Activated CD4-positive, alpha-beta T cell treated with anti-CD3 and anti-CD28 coated beads for 48 hours (primary cell): Measurements from ENCODE around the gene FBL.
"Not testable (repeated sequence)": the region's sequence is repeated elsewhere in the genome, so short reads cannot be mapped to it uniquely, and the experiment has no call there.

Experiments
- DNase-seq: peaks from one replicate; pipeline ENCODE4 v3.0.0-alpha.2; 2020

Gene FBL

DNA sequence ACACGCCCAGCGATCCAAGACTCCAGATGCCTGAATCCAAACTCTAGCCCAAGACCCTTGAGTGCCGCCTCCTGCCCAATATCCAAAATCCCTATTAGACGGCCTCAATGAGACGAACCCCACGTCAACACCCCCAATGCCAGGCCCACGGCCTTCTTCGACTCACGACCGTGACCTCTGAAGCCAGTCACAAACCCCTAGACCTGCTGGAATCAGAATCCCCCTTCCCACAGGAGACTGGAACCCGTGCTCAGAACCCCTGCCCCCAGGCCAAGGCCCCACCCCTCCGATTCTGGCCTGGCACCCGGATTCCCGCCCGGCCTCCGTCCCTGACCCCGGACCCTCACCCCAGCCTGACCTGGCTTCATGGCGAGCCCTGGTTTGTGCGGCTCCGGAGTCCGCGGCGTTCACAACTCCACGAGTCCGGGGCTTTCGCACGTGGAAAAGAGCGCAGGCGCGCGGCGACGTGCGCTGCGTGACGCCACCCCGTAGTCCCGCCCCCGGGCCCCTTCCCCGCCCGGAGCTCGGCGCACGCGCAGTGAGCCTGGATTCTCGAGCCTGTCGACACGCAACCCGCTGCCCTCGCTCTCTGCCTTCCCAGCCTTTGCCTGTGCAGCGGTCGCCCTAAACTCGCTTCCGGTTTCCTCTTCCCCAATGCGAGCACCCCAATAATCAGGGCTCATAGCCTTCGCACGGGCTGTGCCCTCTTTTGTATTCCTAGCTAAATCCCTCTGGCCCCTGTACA lies at the start of gene FBL:
FBL (minus strand) TSS at position 447 of the 745 bp plus-strand sequence; CDS start at position 368, 79 bp downstream.
- peak; percentile 99 for DNase-seq

DNA sequence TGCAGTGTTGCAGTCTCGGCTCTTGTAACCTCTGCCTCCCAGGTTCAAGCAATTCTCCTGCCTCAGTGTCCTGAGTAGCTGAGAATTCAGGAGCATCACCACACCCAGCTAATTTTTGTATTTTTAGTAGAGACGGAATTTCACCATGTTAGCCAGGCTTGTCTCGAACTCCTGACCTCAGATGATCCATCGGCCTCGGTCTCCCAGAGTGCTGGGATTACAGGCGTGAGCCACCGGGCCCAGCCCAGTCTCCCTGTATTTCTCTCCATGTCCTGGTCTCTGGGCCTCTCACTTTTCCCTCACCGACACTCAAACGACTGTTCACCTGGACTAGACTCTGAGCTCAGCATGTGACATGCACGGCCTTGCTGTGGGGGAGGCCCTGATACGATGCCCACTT lies 48.9 kb upstream of the FBL start:
- not testable (repeated sequence) for DNase-seq

DNA sequence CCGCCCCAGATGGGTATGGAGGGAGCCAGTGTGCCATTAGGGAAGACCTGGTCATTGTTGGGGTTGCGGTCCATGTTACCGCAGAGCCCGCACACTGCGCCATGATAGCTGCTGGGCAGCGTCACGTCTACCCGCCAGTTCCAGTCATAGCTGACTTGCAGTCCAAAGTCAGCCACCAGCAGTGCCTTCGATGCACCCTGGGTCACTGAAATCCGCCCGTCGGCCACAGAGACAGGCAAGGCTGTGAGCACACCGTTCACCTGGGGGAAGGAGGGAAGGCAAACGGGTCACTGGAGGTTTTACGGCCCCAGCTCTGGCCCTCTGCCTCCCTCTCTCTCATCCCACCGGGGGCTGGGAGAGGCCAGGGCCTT lies 48.0 kb upstream of the FBL start:
- not testable (repeated sequence) for DNase-seq

DNA sequence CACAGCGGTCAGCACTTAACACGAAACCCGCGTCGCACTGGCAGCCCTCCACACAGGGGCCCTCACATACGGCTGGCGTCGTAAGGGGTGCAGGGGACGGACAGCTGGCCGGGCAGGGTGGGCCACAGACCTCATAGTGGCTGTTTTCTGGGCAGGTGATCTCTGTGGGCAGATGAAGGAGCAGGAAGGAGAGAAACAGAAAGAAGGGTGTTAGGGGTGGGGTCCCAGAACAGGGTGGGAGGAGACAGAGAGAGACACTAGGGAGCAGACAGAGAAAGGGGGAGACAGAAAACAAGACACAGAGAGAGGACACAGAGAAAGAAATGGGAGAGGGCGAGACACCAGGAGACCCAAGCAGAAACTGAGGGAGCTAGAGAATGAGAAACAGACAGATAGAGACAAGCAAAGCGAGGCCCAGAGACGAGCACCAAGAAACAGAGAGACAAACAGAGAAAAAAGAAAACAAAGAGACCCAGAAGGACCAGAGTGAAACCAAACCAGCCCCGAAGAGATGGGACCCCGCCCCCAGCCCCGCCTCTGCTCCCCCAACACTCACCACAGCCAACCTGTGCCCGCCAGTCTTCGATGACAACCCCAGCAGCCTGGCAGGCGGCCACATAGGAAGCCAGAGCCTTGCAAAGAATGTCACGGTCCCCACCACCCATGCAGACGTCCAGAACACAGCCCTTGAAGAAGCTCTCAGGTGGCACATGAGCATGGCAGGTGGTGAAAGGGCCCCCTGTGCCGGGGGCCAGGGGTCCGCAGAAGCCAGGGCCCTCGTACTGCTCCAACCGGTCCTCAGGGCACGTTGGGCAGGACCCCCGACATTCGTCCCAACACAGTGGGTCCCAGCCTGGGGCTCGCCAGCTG lies 47.4 kb upstream of the FBL start:
- DNase-seq, result not testable (repeated sequence)

DNA sequence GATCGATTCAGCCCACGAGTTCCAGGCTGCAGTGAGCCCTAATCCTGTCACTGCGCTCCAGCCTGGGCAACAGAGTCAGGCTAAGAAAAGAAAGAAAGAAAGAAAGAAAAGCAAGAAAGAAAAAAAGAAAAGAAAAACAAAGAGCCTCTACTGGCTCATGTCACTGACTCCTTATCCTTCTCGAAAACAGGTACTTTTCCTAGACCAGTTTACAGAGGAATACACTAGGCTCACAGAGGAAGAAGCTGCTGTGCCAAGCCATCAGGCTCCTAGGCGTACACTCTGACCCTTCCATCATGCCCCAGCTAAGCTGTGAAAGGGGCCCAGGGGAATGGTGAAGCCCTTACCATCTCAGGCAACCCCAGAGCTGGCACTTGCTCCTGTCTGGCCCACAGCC lies 46.3 kb upstream of the FBL start:
- DNase-seq, result not testable (repeated sequence)

DNA sequence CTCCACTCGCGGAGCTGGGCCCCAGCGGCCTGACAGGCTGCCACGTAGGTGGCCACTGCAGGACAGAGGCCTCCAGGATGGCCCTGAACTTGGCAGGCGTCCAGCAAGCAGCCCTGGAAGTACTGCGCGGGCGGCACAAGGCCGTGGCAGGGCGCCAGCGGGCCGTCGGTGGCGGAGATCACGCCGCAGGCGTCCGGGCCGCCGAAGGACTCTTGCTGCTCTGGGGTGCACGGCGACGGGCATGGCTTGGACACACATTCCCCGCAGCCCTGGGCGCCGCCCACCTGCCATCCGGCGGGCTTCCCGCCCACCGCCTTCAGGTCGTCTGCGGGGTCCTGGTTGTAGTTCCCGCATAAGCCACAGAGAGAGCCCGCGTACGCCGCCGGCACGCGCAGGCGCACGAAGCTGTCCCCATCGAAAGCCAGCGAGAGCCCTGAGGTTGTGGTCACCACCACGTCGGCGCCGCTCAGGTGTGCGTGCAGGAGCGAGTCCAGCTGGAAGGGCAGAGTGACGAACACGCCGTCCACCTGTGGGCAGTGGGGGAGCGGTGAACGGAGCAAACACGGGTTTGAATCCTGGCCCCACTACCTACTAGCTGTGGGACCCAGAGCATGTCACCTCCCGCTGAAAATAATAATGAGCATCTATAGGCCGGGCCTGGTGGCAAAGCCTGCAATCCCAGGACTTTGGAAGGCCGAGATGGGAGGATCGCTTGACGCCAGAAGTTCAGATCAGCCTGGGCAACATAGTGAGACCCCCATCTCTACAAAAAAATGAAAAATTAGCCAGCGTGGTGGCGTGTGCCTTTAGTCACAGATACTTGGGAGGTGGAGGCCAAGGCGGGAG lies 45.7 kb upstream of the FBL start:
- DNase-seq, result not testable (repeated sequence)

DNA sequence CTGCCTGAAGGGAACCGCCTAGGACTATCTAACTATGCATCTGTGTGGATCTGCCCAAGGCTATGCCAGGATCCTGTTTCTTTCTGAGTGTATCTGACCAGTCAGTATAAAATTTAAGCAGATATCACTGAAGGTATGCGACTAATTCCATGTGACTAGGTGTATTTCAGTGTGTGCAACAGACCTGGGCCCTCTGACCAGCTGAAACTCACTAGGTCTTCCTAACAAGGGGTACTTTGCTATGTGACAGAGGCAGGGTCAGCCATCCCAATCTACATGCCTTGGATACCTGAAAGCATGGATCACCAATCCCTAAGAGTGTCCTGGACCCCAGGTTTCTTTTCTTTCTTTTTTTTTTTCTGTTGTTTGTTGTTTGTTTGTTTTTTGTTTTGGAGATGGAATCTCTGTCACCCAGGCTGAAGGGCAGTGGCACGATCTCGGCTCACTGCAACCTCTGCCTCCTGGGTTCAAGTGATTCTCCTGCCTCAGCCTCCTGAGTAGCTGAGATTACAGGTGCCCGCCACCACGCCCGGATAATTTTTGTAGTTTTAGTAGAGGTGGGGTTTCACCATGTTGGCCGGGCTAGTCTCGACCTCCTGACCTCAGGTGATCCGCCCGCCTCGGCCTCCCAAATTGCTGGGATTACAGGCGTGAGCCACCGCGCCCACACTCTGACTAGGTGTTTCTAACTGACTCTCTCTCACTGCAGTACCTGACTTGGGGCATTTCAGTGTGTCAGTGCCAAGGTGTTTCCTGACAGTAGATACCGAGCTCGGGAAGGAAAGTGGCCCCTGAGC lies 44.8 kb upstream of the FBL start:
- no peak for DNase-seq

DNA sequence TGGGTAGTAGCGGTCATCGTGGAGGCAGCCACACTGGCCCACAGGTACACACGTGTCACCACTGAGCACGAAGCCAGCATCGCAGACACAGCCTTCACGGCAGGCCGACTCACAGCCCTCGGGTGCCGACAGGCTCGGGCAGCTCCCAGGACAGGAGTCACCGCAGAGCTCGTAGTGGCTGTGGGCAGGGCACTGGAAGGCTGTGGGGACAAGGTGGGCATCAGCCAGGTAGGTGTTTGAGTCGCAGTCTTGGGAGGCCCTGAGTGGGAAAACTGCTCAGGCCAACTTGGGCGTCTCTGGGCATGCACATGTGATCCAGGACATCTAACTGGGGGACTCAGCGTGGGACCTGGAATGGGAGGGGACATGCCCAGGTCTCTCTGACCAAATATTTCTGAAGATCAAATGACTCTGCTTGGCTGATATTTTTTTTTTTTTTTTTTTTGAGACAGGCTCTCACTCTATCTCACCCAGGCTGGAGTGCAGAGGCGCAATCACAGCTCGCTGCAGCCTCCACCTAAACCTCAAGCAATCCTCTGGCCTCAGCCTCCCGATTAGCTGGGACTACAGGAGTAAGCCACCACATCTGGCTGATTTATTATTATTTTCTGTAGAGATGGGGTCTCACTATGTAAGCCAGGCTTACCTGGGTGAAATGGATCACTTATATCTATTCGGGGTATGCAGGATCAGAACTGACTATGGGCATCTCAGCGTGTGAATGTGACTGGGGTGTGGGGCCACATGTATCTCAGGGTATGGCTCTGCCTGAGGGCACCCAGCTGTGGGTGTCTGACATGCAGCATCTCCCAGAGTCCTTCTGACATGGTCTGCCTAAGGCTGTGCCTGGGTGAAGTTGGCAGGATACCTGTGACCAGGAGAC lies 43.9 kb upstream of the FBL start:
- DNase-seq, result not testable (repeated sequence)

DNA sequence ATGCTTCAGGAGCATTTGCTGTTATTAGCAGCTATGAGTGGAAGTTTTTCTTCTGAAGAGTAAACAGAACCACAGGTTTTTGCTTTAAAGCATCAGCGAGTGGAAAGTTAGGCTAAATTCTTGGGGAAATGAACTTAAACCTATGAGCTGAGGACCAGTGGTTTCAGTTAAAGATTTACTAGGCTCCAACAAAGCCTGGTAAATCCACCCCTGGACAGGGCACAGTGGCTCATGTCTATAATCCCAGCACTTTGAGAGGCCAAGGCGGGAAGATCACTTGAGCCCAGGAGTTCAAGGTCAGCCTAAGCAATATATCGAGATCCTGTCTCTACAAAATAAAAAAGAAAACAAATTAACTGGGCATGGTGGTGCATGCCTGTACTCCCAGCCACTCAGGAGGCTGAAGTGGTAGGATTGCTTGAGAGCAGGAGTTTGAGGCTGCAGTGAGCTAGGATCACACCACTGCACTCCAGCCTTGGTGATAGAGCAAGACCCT lies 41.3 kb upstream of the FBL start:
- DNase-seq, result not testable (repeated sequence)

DNA sequence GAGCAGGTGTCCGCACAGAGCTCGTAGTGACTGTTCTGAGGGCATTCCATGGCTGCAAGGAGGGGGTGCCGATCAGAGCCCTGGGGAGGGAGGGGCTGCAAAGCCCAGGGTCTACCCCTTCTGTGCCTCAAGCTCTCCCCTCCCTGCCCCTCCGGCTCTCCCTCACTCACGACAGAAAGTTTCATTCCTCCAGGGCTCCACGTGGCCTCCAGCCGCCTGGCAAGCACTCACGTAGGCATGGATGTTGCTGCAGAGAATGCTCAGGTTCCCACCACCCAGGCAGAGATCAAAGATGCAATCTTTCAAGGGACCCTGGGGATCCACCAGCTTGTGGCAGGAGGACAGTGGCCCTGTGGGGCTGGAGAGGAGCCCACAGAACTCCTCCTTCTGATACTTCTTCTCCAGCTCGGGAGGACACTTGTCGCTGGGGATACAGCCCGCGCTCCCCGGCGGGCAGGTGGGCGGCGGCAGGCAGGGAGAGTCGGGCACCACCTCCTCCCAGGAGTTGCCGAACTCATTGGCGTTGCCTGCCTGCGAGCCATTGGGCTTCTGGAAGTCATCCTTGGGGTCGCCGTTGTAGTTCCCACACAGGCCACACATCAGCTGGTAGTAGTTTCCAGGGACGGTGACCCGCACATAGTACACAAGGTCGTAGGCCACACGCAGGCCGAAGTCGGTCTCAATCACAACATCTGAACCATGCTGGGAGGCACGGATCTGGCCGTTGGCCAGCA lies 39.8 kb upstream of the FBL start:
- not testable (repeated sequence) for DNase-seq

DNA sequence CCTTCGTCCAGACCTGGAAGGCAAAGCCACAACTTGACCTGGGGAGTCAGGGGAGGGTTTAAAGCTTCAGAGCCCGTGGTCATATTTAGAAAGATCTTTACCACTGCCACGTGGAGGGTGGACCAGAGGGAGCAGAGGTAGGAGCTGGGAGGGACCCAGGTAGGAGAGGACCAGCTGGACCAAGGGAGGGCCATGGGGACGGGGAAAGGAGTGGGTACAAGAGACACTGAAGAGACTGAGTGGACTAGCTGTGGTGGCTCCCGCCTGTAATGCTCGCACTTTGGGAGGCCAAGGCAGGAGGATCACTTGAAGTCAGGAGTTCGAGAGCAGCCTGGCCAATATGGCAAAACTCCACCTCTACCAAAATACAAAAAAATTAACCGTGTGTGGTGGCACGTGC lies 38.5 kb upstream of the FBL start:
- DNase-seq, result not testable (repeated sequence)

DNA sequence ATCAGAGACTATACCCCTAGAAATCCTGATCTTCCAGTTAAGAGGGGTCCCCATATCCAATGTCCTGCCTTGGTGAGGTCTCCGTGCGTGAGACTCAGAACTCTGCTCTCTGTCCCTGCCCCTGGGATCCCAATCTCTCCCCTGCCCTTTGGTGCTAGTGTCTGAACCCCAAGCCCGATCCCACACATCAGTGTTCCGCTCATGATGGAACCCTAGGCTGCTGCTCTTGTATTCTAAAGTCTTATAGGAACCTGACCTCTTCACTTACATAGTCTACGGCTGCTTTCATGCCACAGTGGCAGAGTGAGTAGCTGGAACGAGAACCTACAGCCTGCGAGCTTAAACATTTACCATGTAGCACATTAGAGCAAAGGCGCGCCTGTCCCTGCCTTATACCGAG lies 36.5 kb upstream of the FBL start:
- not testable (repeated sequence) for DNase-seq

DNA sequence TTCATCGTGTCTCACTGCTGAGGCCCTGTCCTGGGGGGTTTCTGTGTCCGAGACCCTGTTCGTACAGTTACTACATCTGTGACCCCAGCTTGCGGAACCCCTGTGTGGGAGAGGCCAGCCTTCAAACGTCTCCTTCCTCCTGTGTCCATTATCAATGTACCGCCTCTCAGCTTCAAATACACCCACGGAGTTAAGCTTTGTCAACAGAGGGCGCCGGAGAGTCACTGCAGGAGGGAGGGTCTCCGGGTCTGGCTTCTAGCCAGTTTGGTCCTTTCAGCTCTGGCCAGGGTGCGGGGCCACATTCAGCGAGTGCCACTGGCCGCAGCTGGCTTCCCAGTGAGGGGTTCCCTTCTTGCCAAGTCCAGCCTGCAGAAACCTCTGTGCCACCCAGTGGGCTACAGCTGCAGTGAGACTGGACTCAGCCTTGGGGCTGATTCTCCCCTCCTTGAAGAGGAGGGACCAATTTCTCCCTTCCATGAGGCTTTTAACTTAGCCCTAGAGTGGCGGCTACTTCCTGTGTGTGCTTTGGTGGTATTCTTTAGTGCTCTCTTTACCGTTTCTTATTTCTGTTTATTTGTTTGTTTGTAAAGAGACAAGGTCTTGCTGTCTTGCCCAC lies 35.4 kb upstream of the FBL start:
- DNase-seq, result peak; percentile 57

DNA sequence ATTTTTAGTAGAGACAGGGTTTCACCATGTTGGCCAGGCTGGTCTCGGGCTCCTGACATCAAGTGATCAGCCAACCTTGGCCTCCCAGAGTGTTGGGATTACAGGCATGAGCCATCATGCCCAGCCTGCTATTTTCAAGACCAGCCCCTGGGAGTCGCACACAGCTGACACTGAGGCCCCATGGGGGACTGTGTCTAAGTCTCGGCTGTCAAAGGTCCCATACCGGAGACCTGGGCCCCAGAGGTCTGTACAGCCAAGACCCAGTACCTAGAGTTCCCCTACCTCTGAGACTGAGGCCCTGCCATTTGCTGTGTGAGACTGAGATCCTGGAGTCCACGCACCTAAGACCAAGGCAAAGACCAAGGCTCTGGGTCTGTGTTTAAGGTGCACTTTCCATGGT lies 34.1 kb upstream of the FBL start:
- DNase-seq, result not testable (repeated sequence)

DNA sequence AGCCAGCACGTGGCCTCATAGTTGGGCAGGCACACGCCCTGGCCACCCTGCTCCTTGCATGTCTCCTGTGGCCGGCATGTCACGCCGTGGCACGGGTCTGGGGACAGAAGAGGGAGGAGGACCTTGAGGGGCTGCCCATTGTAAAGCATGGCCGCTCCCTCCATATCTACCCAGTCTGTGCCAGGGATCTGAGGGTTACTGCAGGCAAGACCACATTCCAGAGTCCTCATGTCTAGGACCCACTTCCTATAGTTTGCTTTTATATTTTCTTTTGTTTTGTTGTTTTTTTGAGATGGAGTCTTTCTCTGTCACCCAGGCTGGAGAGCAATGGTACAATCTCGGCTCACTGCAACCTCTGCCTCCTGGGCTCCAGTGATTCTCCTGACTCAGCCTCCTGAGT lies 33.6 kb upstream of the FBL start:
- not testable (repeated sequence) for DNase-seq

DNA sequence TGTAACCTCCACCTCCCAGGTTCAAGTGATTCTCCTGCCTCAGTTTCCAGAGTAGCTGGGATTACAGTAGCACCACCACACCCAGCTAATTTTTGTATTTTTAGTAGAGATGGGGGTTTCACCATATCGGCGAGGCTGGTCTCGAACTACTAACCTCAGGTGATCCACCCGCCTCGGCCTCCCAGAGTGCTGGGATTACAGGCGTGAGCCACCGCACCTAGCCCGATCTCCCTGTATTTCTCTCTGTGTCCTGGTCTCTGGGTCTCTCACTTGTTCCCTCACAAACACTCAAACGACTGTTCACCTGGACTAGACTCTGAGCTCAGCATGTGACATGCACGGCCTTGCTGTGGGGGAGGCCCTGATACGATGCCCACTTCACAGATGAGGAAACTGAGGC lies 32.7 kb upstream of the FBL start:
- not testable (repeated sequence) for DNase-seq

DNA sequence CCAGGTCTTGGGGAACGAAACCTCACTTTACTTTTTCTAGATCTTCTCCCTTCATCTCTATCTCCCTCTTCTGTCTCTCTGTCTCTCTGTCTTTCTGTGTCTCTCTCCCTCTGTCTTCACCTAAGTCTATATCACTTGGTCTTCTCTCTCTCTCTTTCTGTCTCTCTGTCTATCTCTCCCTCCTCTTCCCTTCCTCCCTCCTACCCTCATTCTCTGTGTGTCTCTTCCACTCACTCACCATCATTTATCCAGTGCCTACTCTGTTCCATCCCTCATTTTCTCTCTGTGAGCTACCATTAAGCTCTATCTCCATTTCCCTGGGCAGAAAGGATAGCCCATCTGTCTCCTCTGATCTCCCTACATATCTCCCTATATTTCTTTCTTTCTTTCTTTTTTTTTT lies 32.2 kb upstream of the FBL start:
- no peak for DNase-seq

DNA sequence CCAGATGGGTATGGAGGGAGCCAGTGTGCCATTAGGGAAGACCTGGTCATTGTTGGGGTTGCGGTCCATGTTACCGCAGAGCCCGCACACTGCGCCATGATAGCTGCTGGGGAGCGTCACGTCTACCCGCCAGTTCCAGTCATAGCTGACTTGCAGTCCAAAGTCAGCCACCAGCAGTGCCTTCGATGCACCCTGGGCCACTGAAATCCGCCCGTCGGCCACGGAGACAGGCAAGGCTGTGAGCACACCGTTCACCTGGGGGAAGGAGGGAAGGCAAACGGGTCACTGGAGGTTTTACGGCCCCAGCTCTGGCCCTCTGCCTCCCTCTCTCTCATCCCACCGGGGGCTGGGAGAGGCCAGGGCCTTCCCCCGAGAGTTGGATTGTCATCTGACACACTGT lies 31.8 kb upstream of the FBL start:
- not testable (repeated sequence) for DNase-seq

DNA sequence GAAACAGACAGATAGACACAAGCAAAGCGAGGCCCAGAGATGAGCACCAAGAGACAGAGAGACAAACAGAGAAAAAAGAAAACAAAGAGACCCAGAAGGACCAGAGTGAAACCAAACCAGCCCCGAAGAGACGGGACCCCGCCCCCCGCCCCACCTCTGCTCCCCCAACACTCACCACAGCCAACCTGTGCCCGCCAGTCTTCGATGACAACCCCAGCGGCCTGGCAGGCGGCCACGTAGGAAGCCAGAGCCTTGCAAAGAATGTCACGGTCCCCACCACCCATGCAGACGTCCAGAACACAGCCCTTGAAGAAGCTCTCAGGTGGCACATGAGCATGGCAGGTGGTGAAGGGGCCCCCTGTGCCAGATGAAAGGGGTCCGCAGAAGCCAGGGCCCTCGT lies 31.3 kb upstream of the FBL start:
- not testable (repeated sequence) for DNase-seq

DNA sequence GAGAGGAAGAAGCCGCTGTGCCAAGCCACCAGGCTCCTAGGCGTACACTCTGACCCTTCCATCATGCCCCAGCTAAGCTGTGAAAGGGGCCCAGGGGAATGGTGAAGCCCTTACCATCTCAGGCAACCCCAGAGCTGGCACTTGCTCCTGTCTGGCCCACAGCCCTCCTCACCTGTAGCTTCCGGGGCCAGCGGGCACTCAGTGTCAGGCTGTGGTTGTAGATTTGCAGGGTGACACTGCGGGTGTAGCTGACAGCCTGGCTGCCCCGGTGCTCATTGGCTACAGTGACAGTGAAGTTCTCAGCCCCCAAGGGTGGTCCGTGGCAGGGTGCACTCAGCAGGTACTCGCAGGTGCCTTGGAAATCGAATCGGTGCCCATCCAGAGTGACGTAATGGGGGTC lies 30.3 kb upstream of the FBL start:
- DNase-seq, result not testable (repeated sequence)
